8988T (cell line): Measurements from ENCODE around the gene PIK3C2G.

Experiments used
- DNase-seq: peaks from one replicate; pipeline ENCODE4 v3.0.0; 2011

The PIK3C2G gene

DNA sequence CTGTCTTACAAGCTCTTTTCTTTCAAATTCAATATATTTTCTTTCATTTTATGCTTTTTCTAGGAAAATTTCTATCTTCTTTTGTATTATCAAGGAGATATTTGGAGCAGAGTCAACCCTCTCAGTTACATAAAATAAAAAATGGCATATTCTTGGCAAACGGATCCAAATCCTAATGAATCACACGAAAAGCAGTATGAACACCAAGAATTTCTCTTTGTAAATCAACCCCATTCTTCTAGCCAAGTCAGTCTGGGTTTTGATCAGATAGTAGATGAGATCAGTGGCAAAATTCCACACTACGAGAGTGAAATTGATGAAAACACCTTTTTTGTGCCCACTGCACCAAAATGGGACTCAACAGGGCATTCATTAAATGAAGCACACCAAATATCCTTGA, 20.6 kb downstream of the PIK3C2G start:
- no peak for DNase-seq

DNA sequence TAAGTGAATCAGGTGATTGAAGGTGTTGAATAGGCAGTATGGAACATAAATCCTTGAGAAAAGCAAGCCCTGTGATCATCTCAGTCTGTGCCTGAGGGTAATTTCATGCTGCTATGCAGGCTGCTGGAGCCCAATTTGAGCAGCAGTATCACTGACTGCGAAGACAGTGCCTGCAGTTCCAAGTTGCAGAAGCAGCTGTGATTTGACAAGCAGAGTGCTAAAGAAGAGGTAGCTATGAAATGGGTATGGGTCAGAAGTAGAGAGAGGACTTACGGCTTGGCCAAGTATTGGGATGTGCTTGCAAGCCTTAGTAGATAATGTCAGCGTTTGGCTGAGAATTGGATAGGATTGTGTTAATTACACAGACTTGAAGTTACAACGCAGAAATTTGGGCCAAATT, 22.5 kb downstream of the PIK3C2G start:
- DNase-seq, result no peak

DNA sequence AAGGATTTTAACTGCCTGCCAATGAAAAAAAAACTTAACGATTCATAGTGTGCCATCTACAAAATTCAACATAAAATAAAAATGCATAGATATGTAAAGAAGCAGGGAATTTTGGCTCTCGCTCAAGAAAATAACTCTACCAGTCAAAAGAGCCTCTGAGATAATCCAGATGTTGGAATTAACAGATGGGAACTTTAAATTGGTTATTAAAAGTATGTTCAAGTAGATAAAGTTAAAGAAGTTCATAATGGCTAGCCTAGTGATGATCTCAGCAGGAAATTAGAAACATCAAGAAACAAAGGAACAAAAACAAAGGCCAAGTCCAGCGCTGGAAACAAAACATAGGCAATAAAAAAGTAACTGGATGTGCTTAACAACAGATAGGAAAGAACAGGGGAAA, 23.1 kb downstream of the PIK3C2G start:
- DNase-seq, result no peak

DNA sequence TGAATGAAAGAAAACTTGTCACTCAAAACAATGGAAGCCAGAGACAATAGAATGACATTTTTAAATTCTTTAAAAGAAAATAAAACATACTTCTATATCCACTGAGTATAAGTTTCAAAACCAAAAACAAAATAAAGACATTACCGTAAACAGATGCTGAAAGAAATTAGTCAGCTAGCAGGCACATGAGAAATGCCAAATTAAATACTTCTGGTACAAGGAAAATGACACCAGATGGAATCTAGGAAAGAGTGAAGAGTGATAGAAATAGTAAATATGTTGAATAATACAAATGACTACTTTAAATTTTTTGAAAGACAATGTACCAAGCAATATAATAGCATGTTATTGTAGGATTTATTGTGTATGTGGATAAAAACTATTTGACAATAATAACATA, 23.8 kb downstream of the PIK3C2G start:
- DNase-seq, result no peak

DNA sequence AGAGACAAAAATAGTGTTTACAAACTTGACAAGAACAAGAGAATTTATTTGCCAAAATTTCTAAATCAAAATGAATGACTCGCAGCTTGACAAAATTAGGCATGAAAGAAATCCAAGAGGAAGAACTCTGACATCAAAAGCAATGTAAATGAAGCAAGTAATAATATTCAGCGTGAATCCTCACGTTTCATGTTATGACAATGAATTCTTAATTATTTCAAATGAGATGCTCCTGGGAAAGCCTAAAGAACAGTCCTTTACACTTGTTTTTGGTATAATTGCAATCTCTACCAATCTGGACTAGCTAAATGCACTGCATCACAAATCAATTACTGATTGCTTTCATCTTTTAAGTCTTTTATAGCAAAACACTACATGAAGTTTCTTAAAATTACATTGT, 29.1 kb downstream of the PIK3C2G start:
- no peak for DNase-seq

DNA sequence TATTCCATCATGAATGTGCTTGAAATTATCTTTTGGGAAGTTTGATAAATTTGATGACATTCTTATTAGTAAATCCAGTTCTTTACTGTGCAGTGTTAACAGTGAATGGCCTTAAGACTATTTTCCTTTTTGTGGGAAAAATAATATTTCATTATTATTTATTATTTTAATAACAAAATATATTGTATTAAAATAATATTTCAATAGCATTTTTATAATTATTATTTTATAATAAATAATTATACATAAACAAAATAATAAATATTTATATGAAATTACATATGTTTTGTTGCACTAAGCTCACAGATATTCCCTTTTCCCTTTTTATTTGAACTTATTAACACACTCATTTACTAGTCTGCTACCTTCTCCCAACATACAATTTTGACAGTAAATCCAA, 33.6 kb downstream of the PIK3C2G start:
- no peak for DNase-seq

DNA sequence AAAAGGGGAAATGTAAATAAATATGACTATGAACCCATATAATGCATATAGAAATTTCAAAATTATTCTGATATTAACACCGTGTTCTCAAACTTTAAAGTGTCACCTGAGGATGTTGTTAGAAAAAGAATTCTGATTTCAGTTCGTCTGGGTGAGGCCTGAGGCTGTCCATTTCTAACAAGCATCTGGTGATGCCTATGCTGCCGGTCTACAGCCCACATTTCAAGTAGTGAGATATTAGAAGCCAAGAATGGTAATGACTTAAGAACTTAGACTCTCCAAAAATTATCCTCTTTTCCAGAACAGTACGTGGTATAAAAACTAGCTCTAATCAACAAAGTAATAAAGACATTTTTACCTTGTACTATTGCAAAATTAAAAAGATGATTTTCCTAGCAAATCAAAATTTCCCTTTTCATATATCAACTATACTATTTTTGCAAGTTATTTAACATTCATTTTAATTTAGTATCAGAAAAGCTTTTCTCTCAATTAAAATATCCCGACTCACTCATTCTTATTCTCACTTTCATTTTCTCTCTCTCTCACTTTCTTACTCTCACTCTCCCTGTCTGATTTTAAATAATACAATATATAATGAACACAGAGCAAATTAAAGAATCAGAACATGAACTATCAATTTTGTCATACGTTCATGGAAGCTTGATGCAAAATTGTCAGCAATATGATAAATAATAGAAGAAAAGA, 35.0 kb downstream of the PIK3C2G start:
- no peak for DNase-seq

DNA sequence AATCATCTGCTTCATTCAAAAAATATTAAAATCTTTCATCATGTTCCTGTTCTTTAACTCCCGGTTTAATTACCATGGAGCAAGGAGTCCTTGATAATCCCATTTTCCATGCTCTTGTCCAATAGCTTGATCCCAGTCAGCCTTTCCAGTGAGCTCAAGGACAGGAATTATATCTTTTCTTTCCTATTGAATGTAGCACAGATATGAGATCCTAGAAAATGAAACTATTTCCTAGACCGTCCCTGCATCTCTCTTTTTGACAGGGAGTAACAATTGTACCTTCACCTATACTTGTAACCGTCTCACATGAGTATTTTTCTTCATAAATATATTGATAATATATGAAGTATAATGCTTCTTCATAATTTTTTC, 35.6 kb downstream of the PIK3C2G start:
- DNase-seq, result no peak

DNA sequence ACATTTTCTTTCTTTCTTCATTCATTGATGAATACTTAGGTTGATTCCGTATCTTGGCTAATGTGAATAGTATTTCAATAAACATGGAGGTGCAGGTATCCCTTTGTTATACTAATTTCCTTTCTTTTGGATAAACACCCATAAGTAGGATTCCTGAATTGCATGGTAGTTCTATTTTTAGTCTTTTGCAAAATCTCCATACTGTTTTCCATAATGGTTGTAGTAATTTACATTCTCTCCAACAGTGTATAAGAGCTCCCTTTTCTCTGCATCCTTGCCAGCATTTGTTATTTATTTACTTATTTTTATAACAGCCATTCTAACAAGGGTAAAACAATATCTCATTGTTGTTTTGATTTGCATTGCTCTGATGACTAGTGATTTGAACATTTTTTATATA, 36.6 kb downstream of the PIK3C2G start:
- no peak for DNase-seq

DNA sequence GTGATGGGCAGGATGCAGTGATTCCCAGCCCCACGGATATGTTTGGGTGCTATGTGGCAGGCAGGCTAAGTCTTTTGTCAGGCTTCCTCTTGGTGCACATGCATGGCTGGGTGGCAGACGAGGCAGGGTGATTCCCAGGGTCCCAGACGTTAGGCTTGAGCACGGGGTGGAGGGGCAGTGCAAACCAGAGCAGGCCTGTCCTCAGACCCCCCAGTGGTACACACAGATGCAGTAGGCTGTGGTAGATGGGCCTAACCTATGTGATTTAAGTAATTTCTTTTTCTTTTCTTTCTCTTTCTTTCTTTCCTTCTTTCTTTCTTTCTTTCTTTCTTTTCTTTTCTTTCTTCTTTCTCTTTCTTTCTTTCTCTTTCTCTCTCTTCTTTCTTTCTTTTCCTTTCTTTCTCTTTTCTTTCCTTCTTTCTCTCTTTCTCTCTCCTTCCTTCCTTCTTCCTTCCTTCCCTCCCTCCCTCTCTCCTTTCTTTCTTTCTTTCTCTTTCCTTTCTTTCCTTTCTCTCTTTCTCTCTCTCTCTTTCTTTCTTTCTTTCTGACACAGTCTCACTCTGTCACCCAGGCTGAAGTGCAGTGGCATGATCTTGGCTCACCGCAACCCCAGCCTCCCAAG, 41.6 kb downstream of the PIK3C2G start:
- DNase-seq, result no peak

DNA sequence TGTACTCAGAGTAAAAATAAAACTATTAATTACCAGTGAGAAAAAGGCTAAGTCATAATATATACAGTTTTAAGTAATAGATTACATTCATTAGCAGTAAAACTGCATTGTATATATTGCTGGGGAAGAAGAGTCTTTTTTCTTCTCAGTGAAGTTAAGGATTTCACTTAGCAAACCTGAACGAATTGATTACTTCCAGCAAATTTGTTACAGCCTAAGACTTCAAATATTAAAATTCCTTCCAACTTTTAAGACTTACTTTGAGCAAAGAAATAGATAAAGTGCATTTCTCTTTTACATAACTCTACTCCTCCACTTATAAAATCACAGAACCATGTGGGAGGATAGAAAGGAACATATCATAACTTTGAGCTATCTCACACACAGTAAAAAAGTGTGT, 43.3 kb downstream of the PIK3C2G start:
- no peak for DNase-seq

DNA sequence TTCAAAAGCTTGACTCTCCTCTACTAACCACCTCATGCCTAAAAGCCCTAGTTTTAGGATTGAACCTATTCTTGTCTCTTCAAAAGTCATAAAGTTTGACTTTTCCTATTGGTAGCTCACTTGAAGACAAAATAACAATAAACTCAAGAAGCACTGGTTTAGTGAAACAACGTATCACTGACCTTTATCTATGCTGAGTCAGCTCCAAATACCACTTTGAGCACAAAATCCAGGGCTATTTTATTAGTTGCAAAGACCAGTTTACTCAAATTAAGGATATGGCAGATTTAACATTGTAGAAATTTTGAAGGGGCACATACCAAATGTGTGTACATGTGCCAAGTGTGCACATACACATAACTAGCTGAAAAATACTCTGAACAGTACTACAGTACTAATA, 45.0 kb downstream of the PIK3C2G start:
- DNase-seq, result no peak

DNA sequence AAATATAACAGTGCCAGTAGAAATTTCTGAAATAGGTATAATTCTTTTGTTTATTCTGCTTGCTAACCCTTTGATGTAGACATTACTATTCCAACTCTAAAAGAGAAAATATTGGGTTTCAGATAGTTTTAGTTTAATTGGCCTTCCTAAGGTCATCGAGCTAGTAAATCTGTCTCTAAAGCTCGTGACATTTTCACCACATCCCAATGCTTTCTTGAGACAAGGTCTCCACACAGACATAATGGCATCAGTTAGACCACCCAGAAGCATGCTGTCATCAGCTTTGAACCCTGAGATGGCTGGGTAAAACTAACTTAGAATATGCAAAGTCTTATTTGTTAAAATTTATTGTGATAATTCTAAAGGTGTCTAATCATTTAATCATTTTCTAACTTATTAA, 52.0 kb downstream of the PIK3C2G start:
- DNase-seq, result no peak

DNA sequence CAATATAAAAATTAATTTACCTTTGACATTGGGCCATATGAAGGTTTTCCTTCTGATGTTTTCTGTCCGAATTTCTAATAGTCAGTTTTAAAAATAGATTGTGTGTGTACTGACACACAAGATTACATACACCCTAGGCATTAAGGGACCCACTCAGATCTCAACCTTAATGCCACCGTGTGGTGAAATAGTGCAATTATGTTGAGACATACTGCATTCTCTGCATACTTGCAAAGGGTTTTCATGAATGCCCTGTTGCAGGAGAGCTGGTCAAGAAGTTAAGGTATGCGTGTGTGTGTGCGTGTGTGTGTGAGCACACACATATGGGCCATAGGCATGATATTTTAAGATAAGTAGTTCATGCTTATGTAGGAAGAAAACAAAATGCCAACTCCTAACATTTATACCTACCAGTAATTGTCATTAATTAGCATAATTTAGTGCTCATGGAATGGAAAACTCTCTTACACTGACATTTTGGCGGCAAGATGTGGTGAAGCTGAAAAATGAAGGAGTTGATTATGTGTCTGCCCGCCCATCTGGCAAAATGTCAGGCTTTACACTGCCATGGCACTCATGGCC, 58.8 kb downstream of the PIK3C2G start:
- DNase-seq, result no peak

DNA sequence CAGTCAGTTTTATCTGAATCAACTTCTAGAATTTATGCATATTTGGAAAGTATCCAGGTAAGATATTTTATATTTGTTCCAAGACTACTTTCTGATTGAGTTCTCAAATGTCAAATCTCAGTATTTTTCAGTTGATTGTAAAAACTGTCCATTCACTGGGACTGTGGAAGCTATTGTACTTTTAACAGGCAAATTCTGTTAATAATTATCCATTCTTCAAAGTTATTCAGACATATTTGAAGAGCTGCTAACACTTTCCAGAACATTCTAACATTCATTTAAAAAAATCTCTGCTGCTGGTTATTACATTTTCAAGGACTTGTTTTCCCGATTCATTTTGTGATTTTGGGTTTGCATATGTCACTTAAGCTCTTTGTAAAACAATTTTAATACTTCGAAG, 59.7 kb downstream of the PIK3C2G start:
- no peak for DNase-seq

DNA sequence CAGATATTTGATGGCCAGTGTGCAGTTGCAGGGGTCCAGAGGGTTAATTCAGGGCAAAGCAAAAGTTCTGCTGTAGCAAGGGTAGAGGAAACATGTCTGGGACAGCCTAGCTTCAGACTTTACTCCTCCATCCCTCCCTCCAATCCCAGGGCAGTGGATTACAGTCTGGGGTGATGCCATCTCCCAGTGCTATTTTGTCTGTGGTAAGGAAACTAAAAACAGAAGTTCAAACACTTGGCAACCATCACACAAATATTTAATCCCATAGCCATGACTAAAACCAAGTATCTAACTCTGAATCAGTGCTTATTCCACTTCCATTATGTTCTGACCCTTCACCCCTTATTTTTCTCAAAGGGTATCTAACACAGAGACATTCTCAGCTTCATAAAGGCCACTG, 61.8 kb downstream of the PIK3C2G start:
- no peak for DNase-seq

DNA sequence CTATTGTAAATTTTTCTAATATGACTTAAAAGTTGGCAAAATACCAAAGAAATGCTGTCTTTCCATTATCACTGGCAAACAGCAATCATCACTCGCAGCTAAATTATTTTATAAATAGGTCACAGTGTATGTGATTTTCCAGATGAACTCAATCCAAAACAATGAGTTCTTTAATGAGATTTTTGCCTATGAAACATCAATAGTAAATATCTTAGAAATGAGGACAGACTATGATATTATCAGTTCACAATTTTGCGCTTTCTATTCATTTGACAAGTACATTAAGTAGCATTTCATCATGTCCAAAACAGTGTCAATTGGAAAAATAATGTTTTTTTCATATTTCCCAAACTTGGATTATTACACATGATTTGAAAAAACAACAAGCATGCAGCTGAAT, 65.7 kb downstream of the PIK3C2G start:
- DNase-seq, result no peak

DNA sequence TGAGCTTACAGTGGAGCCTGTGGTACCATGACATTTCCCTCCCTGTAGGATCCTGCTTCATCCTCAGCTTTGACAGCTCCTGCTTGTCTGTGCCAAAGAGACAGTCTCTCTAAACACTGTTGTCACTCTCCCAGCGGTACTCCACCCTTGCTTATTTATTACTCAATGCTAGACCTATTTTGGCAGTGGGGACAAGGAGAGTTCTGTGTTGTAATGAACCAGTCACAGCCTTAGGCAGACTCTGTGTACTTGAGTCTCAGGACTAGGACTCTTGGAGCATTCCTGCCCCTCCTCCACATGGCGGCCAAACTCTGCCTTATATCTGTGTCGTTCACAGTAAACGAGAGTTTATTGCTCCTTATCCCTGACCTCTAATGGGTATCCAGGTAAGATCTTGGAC, 70.9 kb downstream of the PIK3C2G start:
- no peak for DNase-seq

DNA sequence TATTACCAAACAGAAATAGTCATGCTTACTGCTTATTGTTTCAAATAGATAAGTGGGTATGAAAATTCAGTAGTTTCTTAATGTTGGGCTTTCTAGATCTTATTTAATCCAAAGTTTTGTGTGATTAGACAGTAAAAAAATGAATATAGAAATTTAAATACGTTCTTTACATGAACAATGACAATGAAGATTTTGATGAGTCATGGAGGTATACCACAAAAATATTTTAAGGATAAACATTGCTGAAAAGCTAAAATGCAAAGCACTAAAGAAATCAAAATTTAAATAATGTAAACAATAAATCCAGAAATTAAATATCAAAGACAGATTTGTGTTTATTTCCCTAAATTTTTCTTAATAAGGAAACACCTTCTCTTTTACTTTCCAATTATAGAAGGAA, 78.3 kb downstream of the PIK3C2G start:
- DNase-seq, result no peak

DNA sequence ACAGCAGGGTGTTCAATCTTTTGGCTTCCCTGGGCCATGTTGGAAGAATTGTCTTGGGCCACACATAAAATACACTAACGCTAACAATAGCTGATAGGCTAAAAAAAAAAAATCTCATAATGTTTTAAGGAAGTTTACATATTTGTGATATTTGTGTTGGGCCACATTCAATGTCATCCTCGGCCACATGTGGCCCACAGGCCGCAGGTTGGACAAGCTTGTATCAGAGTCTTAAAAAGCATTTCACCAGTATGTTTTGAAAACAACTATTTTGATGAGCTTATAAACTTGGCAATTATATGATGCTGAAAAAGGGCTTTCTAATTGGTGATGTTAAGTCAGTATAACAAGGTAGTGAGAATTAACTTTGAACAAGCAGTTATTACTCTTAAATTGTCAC, 78.9 kb downstream of the PIK3C2G start:
- DNase-seq, result no peak

DNA sequence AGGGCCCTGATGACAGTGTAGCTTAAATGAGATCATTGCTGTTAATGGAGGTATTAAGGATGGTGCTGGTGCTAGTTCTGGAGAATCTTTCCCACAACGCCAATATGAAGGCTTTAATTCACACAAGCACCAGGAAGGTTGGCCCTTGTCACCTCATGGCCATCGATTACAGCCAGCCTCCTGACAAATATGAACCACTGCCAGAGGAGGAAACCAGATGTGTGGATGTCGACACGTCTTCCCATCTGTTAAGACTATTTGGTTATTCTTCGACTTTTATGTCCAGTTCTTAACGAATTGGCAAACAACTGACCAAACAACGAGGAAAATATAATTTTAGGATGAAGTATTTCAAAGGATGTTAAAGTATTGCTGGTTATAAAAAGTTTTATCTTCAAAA, 79.5 kb downstream of the PIK3C2G start:
- no peak for DNase-seq

DNA sequence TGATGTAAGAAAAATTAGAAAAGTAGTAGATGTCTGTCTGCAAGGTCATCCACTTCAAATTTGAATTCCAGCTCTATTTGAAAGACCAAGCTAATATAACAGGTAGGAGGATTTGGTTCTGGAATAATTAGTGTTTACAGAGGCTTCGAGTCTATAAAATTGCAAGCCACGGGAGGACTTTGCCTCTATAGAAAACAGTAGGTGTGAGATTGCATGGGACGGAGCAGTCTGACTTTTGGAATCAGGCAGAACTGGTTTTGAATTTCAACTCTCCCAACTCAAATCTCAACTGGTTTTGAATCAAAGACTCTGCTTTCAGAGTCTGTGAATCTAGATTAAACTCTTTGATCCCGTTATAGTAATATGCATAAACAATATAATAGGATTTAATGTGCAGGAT, 82.4 kb downstream of the PIK3C2G start:
- DNase-seq, result no peak

DNA sequence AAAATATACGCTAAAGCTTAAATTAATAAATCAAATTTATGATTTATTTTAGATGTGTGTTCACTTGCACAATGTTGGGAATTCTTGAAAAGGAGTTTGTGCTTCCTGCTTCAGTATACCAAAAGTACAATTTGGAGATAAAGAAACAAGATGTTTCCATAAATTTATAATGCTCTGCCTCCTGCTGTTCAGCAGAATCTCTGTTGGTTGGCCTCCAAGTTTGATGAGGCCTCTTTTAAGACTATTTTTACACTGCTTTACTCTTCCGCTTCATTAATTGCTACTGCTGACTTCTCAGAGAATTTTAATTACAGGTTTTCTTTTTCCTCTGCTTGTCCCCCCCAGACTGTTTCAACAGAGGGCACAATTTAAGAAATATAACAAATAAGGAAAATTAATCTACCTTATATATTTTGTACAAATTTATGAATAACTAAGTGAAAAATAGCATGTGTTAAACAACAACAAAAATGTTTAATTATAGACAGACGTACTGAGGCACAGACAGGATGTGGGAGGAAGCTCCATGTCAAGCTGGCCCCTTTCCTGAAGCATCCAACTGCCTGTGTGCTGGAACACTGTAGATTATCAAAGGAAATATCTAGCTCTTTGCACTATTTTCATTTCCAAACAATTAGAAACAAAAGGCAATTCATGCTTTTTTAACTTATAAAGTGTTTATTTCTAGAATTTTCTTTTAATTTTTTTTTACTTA, 83.9 kb downstream of the PIK3C2G start:
- no peak for DNase-seq

DNA sequence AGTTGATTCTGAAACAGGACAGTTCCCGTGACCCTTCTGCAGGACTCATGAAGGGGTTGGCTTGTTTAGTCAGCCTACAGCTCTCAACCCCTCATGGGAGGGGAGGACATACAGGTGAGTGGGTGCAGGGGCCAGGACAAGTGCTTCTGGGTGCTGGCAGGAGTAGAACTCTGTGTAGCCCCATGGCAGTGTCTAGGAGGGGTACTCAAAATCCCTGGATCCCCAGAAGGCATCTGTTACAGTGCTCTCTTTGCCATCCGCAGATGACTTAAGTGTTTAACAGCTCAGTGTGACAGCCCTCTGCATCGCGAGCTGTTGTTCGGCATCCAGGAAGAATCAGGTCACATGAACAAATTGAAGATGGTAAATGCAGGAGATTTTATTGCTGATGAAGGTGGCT, 91.0 kb downstream of the PIK3C2G start:
- DNase-seq, result no peak
